HT1080 (cell line): ENCODE measurements around the gene RPS24. TPM values are rescaled to one million over a fixed set of nuclear protein-coding genes. Genes with fewer than 3 reads are reported as not detected.
A peak's percentile ranks its signal among the peaks of the same experiment; 100 is the strongest.
"Not testable (repeated sequence)": the region's sequence is repeated elsewhere in the genome, so short reads cannot be mapped to it uniquely, and the experiment has no call there.

Source experiments
- DNase-seq: peaks from one replicate; pipeline ENCODE4 v3.0.0-alpha.2; 2015; ENCODE audit warnings: low read depth
- polyA plus RNA-seq, 2 experiments: library from polyadenylated mRNA; depleted of rRNA; stranded (reverse); fragments of >200 nt; gene quantifications; 2 replicates each; pipeline ENCODE4 v1.2.3, GENCODE V29; 2015
- total RNA-seq: library from RNA; depleted of rRNA; stranded (reverse); fragments of >200 nt; shearing (Covaris generic); gene quantifications from 2 replicates; pipeline ENCODE4 v1.2.3, GENCODE V29; 2014; rRNA removed

RPS24 gene
- 3,014 and 3,294 TPM in 2 replicates for total RNA-seq
- polyA plus RNA-seq (2015; cell fraction: cytosol; rRNA removed), result 3,386 and 3,470 TPM in 2 replicates
- polyA plus RNA-seq (2015; cell fraction: nucleus; rRNA removed), result 1,287 and 1,300 TPM in 2 replicates

GRCh38 chr10:78033637-78034470 lies at the start of gene RPS24:
Gene RPS24, plus strand, starts transcription at chr10:78033863. Its CDS starts 39 bp downstream, at chr10:78033902.
- peak; percentile 98 for DNase-seq

DNA sequence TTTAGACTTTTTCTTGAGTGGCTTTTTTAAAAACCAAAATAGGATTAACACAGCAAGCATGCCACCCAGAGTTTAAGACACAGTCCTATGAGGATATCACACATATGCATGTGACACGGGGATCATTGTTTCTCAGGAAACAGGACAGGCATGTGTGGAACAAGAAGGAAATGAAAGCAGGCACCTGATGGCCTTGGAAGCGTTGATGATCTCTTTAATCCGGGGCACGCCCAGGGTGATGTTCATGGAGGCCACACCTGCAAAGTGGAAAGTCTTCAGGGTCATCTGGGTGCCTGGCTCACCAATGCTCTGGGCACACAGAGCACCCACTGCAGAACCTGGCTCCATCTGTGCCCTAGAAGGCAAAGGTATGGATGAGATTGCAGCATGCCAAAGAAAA lies 48.7 kb upstream of the RPS24 start:
- DNase-seq, result no peak

DNA sequence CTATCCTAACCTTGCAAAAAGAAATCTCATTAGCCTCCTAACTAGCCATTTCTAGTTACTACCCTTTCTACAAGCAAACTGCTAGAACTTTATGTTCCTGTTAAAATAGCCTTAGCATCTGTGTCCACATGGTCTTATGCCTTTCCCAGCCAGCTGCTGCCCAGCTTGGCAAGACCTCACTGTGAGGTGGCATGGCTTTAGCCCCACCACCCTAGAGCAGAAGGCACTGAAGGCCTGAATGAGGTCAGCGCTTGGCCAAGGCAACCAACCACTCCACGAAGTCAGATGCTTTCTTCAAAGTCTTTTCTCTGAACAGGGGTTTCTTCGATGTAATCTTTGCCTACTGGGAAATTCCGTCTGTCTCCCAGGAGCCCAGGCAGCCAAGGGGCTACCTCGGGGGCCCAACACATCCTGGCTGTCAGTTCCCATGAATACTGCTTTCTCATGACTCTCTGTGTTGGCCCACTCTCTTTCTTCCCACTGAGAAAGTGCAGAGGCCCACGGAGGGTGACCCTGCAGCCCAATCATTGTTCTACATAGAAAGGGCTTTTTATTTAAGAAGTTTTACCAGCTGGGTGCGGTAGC lies 45.9 kb upstream of the RPS24 start:
- DNase-seq, result no peak

DNA sequence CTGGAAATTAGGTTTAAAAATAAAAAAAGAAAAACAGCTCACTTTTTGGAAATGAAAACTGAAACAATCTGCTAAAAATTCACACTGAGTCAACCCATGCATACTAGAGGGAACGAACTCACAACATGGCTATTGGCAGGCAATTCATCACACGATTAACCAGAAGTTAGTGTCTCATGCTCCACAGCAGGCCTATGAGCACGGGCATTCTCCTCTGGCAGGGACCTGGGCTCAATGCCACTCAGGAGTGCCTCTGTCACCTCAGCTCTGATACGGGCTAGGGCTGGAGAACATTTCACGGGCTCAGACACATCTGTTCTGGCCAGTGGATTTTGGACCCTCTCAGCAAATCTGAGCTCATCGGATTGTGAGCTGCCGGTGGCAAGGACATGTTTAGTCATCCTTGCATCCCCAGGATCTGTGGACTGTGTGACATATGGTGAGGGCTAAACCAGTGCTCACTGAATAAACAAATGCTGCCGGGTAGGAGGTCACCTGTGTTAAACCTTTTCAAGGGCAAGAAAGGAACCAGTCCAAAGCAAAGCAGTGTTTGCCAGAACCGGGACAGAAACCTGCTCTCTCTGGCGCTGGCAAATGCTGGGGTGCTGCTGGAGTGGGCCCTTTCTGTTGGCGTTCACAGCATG lies 44.5 kb upstream of the RPS24 start:
- DNase-seq, result no peak

- no peak for DNase-seq
These were observed 40.0 kb upstream of the RPS24 start for GRCh38 chr10:77993620-77994019.

DNA sequence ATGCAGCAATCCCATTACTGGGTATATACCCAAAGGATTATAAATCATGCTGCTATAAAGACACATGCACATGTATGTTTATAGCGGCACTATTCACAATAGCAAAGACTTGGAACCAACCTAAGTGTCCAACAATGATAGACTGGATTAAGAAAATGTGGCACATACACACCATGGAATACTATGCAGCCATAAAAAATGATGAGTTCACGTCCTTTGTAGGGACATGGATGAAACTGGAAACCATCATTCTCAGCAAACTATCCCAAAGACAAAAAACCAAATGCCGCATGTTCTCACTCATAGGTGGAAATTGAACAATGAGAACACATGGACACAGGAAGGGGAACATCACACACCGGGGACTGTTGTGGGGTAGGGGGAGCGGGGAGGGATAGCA lies 34.9 kb upstream of the RPS24 start:
- not testable (repeated sequence) for DNase-seq

GRCh38 chr10:78000206-78000605 lies 33.5 kb upstream of the RPS24 start:
- DNase-seq, result no peak

GRCh38 chr10:78000956-78001472 lies 32.6 kb upstream of the RPS24 start:
- DNase-seq, result no peak

GRCh38 chr10:78002541-78003288 lies 30.9 kb upstream of the RPS24 start:
- no peak for DNase-seq

DNA sequence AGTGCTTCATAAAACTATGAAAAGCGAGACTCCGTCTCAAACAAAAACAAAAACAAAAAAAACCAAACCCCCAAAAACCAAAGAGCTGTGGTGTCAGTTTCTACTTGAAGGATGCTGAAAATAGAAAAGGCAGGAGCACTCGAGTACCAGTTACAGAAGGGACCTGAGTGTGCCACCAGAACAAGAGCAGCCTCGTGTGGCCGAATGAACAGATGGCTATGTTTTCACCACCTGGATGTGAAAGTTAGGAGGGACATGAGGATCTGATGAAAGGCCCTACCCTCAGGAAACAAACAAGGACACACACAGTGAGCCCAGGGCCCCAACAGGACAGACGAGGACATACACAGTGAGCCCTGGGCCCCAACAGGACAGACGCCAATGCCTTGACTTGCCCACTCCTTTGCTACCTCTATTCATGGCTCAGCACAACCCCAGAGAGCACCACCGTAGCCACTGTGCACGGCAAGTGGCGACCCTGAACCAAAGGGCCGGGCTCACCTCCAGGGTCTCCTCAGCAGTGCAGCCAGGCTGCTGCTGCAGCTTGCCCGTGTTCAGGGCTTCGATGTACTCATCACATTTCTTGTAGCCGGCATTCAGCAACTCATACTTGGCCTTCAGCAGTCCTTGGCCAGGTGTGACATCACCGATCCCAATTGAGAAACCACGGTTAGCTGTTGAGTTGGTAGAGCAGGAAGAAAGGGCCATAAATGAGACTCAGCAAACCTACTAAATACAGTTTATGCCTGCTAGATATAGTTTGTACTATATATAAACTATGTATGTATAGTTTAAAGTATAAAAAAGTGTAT lies 29.2 kb upstream of the RPS24 start:
- DNase-seq, result no peak

- no peak for DNase-seq
These were observed 26.5 kb upstream of the RPS24 start for GRCh38 chr10:78007172-78007571.

- DNase-seq, result no peak
These were observed 24.0 kb upstream of the RPS24 start for GRCh38 chr10:78009662-78010061.

DNA sequence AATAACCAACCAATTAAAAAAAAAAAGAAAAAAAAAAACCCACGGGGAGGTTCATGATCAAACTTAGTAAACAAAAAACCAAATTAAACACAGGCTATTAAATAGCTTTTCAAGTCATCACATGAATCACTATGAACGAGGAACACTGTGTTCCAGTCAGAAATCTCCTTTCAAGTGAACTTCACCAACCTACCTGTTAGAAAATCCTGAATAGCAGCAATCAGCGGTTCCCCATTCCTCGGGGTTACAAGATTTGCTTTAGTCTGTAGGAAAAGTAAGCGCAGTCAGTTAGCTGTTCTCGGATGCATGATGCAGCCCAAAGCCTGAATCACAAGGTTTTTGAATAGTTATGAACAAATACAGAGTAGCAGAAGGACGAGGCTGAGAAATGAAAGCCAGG lies 23.4 kb upstream of the RPS24 start:
- DNase-seq, result no peak

- DNase-seq, result no peak
These were observed 22.6 kb upstream of the RPS24 start for GRCh38 chr10:78011065-78011464.

DNA sequence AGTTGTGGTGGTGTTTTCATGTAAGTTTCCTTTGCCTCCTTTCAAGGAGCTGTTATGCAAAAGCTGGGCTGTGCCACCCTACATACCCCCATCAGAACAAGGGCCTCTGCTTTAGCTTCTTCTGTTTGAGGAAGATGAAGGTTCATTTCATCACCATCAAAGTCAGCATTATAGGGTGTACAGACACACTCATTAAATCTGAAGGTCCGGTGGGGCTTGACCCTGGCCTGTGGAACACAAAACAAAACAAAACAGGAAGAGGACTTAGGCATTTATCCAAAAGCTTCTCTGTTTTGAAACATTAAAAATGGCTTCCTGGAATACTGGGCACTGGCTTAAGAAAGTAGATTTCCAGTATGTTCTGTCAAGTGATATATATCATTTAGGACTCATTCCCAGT lies 20.1 kb upstream of the RPS24 start:
- DNase-seq, result no peak

- DNase-seq, result no peak
These were observed 18.1 kb upstream of the RPS24 start for GRCh38 chr10:78015546-78015945.

DNA sequence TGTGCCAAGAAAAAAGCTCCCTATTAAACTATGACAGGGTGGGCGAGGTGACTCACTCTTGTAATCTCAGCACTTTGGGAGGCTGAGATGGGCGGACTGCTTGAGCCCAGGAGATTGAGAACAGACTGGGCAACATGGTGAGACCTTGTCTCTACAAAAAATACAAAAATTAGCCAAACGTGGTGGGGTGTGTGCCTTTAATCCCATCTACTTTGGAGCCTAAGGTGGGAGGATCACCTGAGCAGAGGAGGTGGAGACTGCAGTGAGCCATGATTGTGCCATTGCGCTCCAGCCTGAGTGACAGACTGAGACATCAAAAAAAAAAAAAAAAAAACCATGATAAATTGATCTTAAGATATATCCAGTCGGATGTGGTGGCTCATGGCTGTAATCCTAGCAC lies 15.8 kb upstream of the RPS24 start:
- no peak for DNase-seq

DNA sequence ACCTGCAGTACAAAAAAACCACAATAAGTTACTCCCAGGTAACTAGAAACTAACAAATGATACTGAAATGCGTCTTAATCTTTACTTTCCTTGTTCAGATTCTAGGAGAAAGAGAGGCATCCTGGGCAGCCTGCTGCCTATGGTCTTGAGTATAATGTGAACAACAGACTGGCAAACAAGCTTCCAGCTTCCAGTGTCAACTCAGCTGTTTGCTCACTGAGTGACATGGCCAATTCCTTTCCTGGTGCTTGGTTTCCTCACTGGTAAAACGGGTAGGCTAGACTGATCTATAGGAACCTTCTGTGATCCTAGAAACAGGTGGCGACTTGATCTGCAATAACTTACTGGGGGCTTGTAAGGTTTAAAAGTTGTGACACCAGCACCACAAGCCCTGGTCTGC lies 14.4 kb upstream of the RPS24 start:
- no peak for DNase-seq

- no peak for DNase-seq
These were observed 12.5 kb upstream of the RPS24 start for GRCh38 chr10:78021201-78021600.

- no peak for DNase-seq
These were observed 9.9 kb upstream of the RPS24 start for GRCh38 chr10:78023741-78024140.
